ENCODE results near the gene NTSR1. TPM values are rescaled to one million over a fixed set of nuclear protein-coding genes. Genes with fewer than 3 reads are reported as not detected.

The NTSR1 gene
- total RNA-seq, 1 experiment from 2014 or later, result 0.98 TPM

DNA sequence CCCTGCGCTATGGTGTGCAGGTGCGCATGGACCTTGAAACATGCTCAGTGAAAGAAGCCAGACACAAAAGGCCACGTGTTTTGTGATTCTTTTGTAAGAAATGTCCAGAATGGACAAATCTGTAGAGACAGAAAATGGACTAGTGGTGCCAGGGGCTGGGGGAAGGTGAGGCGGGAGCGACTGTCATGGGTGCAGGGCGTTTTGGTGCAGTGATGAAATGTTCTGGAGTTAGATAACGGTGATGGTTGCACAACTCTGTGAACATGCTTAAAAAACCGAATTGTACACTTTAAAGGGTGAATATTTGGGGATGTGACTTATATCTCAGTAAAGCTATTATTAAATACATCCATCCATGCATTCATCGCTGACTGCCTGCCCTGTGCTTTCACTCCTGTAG, 31.7 kb upstream of the NTSR1 start:
- H3K4me3 ChIP-seq, result no peak overlapping the region
- ChIA-PET POLR2A (ENCODE audit: unreplicated experiment) (no interaction called here), CTCF (no interaction called here)
- H2AFZ ChIP-seq, result no peak overlapping the region
- H3K9me3 ChIP-seq (ENCODE audit: insufficient read depth, low read depth), result peaks cover 10% of the 10 kb centered on the region; the same call in 1 of the 2 replicates
- no peaks in the 10 kb centered on the region for H3K79me2 ChIP-seq (ENCODE audit: low read depth)
- BruUV-seq (replicated peaks), result no TSS peak
- H3K9me2 ChIP-seq (ENCODE audit: insufficient read depth), result no peaks in the 10 kb centered on the region
- no peak for DNase-seq
- H4K20me1 ChIP-seq (ENCODE audit: insufficient read depth), result no peaks in the 10 kb centered on the region
- H3K27me3 ChIP-seq (ENCODE audit: insufficient read depth, low read depth), result no peaks in the 10 kb centered on the region
- no peak for TF ChIP-seq CTCF (conservative IDR thresholded peaks at IDR 0.05)
- H3K36me3 ChIP-seq (ENCODE audit: low read depth), result no peaks in the 10 kb centered on the region
- H3K4me2 ChIP-seq, result no peak overlapping the region
- peaks cover 13% of the 10 kb centered on the region for H3K4me1 ChIP-seq (replicated peaks; ENCODE audit: insufficient read depth)
- peaks cover 43% of the 10 kb centered on the region for H3F3A ChIP-seq (ENCODE audit: insufficient read depth, low read depth)
- H3K27ac ChIP-seq, result no peak overlapping the region
- intact Hi-C loops (cut with micrococcal nuclease; ENCODE audit: unreplicated experiment), result no loop called here

DNA sequence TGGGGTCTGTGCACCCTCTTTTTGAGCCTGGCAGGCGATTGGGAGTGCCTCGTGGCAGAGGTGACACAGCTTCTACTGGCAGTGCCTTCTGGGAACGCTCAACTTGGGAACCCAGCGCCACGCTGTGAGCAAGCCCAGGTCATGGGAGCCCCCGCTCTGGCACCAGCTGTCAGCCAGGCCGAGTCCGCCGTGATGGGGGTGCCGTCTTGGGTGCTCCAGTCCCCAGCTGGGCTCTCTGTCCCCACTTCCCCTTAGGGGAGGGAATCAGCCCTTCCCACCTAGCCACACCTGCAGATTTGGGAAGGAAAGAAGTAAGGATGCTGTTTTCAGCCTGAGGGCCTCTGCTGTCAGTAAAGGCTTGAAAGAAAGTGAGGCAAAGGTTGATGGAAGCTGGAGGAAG, 31.0 kb upstream of the NTSR1 start:
- intact Hi-C loops (cut with micrococcal nuclease; ENCODE audit: unreplicated experiment), result no loop called here
- no peak overlapping the region for H3K27ac ChIP-seq
- H3K4me3 ChIP-seq, result no peak overlapping the region
- H3K9me3 ChIP-seq (ENCODE audit: insufficient read depth, low read depth), result peaks cover 10% of the 10 kb centered on the region; the same call in 1 of the 2 replicates
- no peak overlapping the region for H3K4me2 ChIP-seq
- ChIA-PET CTCF (no interaction called here), POLR2A (ENCODE audit: unreplicated experiment) (no interaction called here)
- DNase-seq, result no peak
- no peaks in the 10 kb centered on the region for H4K20me1 ChIP-seq (ENCODE audit: insufficient read depth)
- H3K27me3 ChIP-seq (ENCODE audit: insufficient read depth, low read depth), result no peaks in the 10 kb centered on the region
- H3F3A ChIP-seq (ENCODE audit: insufficient read depth, low read depth), result peaks cover 40% of the 10 kb centered on the region
- peaks cover 13% of the 10 kb centered on the region for H3K4me1 ChIP-seq (replicated peaks; ENCODE audit: insufficient read depth)
- H2AFZ ChIP-seq, result no peak overlapping the region
- no peaks in the 10 kb centered on the region for H3K9me2 ChIP-seq (ENCODE audit: insufficient read depth)
- no peaks in the 10 kb centered on the region for H3K36me3 ChIP-seq (ENCODE audit: low read depth)
- TF ChIP-seq EZH2 (IDR thresholded peaks at IDR 0.05; ENCODE audit: low read depth) (no peak), CTCF (conservative IDR thresholded peaks at IDR 0.05) (no peak)
- no TSS peak for BruUV-seq (replicated peaks)
- H3K79me2 ChIP-seq (ENCODE audit: low read depth), result no peaks in the 10 kb centered on the region

DNA sequence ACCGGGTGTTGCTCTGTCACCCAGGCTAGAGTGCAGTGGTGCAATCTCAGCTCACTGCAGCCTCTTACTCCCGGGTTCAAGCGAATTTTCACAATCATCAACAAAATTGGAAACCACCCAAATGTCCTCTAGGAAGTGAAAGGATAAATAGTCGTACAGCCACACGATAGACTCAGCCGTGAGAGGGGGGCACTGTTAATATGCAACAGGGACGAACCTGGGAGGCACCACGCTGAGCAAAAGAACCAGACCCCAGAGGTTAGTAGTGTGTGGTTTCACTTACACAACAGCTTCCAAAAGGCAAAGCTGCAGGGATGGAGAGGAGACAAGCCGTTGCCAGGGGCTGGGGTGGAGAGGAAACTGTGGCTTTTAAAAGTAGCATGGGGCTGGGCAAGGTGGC, 30.1 kb upstream of the NTSR1 start:
- ChIA-PET POLR2A (ENCODE audit: unreplicated experiment) (interaction anchor here (0.6 to 0.7 kb wide), 4 partner anchors 28 to 417 kb away, joined by 3 to 16 read pairs (median 4); no protein-coding TSS in a partner anchor), CTCF (no interaction called here)
- Histone ChIP-seq H3K4me3 (no peak overlapping the region), H3K27me3 (ENCODE audit: insufficient read depth, low read depth) (no peaks in the 10 kb centered on the region), H3K79me2 (ENCODE audit: low read depth) (no peaks in the 10 kb centered on the region), H3F3A (ENCODE audit: insufficient read depth, low read depth) (peaks cover 31% of the 10 kb centered on the region), H3K4me1 (replicated peaks; ENCODE audit: insufficient read depth) (peaks cover 13% of the 10 kb centered on the region), H2AFZ (no peak overlapping the region), H3K9me3 (ENCODE audit: insufficient read depth, low read depth) (peaks cover 10% of the 10 kb centered on the region; the same call in 1 of the 2 replicates), H3K9me2 (ENCODE audit: insufficient read depth) (no peaks in the 10 kb centered on the region), H4K20me1 (ENCODE audit: insufficient read depth) (no peaks in the 10 kb centered on the region), H3K4me2 (no peak overlapping the region), H3K27ac (no peak overlapping the region), H3K36me3 (ENCODE audit: low read depth) (no peaks in the 10 kb centered on the region)
- intact Hi-C loops (cut with micrococcal nuclease; ENCODE audit: unreplicated experiment), result no loop called here
- DNase-seq, result no peak
- BruUV-seq (replicated peaks), result no TSS peak
- TF ChIP-seq EZH2 (IDR thresholded peaks at IDR 0.05; ENCODE audit: low read depth) (no peak), CTCF (conservative IDR thresholded peaks at IDR 0.05) (no peak)

Measured in PC-9 (cell line).